Lung (tissue), 12 donors: ENCODE results near the gene CLEC1A. TPM values are rescaled to one million over a fixed set of nuclear protein-coding genes. Genes with fewer than 3 reads are reported as not detected.

Experiments
- ATAC-seq: fragments of 200-7000 bp; cut with Tn5 transposase; one replicate; pipeline ENCODE4 v1.9.1; 2020; ENCODE audit warnings: moderate number of reproducible peaks; ENCODE audit not compliant: insufficient read depth, low FRiP score
- DNase-seq, 3 donors: peaks; one replicate each; pipeline ENCODE4 v3.0.0-alpha.2; 2013 to 2017
- H3K27ac ChIP-seq, 2 donors: one replicate each; pipeline ENCODE4 v1.5.1; 2013; ENCODE audit warnings: mild to moderate bottlenecking in 2 of 2, moderate library complexity in 2 of 2, control low read depth in 1 of 2, inconsistent platforms in 1 of 2, low read depth in 1 of 2, low read length in 1 of 2
- H3K27me3 ChIP-seq, 3 donors: one replicate each; pipeline ENCODE4 v1.5.1; 2013; ENCODE audit warnings: low read length in 2 of 3; ENCODE audit not compliant: control insufficient read depth in 3 of 3, insufficient read depth in 3 of 3
- H3K36me3 ChIP-seq, 4 donors: one replicate each; pipeline ENCODE4 v1.5.1; 2013; ENCODE audit warnings: low read length in 4 of 4, mild to moderate bottlenecking in 1 of 4, moderate library complexity in 1 of 4; ENCODE audit not compliant: control insufficient read depth in 4 of 4, insufficient read depth in 4 of 4
- H3K4me1 ChIP-seq, 5 donors: one replicate each; pipeline ENCODE4 v1.5.1; 2013; ENCODE audit warnings: low read length in 5 of 5, mild to moderate bottlenecking in 2 of 5, moderate library complexity in 1 of 5; ENCODE audit not compliant: control insufficient read depth in 5 of 5, insufficient read depth in 5 of 5
- H3K4me3 ChIP-seq: one replicate; pipeline ENCODE4 v1.5.1; 2013; ENCODE audit warnings: mild to moderate bottlenecking, control low read depth, moderate library complexity
- H3K9ac ChIP-seq, 2 donors: one replicate each; pipeline ENCODE4 v1.5.1; 2013; ENCODE audit warnings: low read length in 2 of 2, control low read depth in 1 of 2; ENCODE audit not compliant: insufficient read depth in 1 of 2
- H3K9me3 ChIP-seq, 4 donors: one replicate each; pipeline ENCODE4 v1.5.1; 2013; ENCODE audit warnings: low read length in 3 of 4, mild to moderate bottlenecking in 1 of 4, moderate library complexity in 1 of 4; ENCODE audit not compliant: control insufficient read depth in 4 of 4, insufficient read depth in 3 of 4
- CTCF ChIP-seq: IDR thresholded peaks from 2 replicates; pipeline ENCODE4 v1.5.1; 2012; ENCODE audit warnings: mild to moderate bottlenecking; ENCODE audit errors: control extremely low read depth, extremely low read depth
- WGBS, 2 donors: extraction: QIAGEN DNeasy Blood & Tissue Kit; methylation state at CpG; one replicate each; pipeline ENCODE4 v1.1.7; 2013; 5-methylcytosine and 5-hydroxymethylcytosine counted together
- polyA plus RNA-seq, 2 donors: library from polyadenylated mRNA; stranded (reverse); fragments of 200-250 nt; gene quantifications; one replicate each; pipeline ENCODE4 v1.2.1, GENCODE V29; 2013
- total RNA-seq, 2 donors: library from RNA; depleted of rRNA in 1 of 2; stranded (reverse); fragments of >200 nt in 1 of 2; gene quantifications; one replicate each; pipeline ENCODE4 v1.2.1, GENCODE V29; 2014 to 2021
- donor health status: control.
- donor health status: control.
- donor health status: Bipolar disorder and iron deficiency.
- donor health status: healthy.
- donor health status: DM: yes; HTN: yes; CAD: no.

CLEC1A gene
- total and polyA plus RNA-seq, 4 donors = 6.8 to 18.7 (median 8.9) TPM

GRCh38 chr12:10128687-10129086 lies 29.9 kb upstream of the CLEC1A start:
- Histone ChIP-seq H3K9me3 (no peaks in the 10 kb centered on the region), H3K36me3 (no peaks in the 10 kb centered on the region), H3K4me1 (peaks cover 0 to 6% (median 0%) of the 10 kb centered on the region in 5 donors), H3K4me3 (no peak overlapping the region), H3K27me3 (no peaks in the 10 kb centered on the region), H3K9ac (no peak overlapping the region), H3K27ac (no peak overlapping the region)
- 36 to 58% methylated on average over 5 of the region's 5 CpGs for WGBS, 2 donors
- no peak for TF ChIP-seq CTCF
- DNase-seq = peak in 2 of 3 donors; percentile 20 to 37
- ATAC-seq = peak; percentile 42

- Histone ChIP-seq H3K9ac (no peak overlapping the region), H3K27me3 (no peaks in the 10 kb centered on the region), H3K36me3 (no peaks in the 10 kb centered on the region), H3K27ac (no peak overlapping the region), H3K9me3 (no peaks in the 10 kb centered on the region), H3K4me1 (peaks cover 0 to 3% (median 0%) of the 10 kb centered on the region in 5 donors), H3K4me3 (no peak overlapping the region)
- 45 to 71% methylated on average over 1 of the region's 1 CpG for WGBS, 2 donors
- DNase-seq = no peak
- no peak for TF ChIP-seq CTCF
- ATAC-seq = no peak
These were observed 27.6 kb upstream of the CLEC1A start for GRCh38 chr12:10126413-10126812.

GRCh38 chr12:10122689-10123088 lies 23.9 kb upstream of the CLEC1A start:
- Histone ChIP-seq H3K4me3 (no peak overlapping the region), H3K9me3 (no peaks in the 10 kb centered on the region), H3K27me3 (no peaks in the 10 kb centered on the region), H3K4me1 (no peaks in the 10 kb centered on the region), H3K9ac (no peak overlapping the region), H3K36me3 (no peaks in the 10 kb centered on the region), H3K27ac (no peak overlapping the region)
- DNase-seq = no peak
- no peak for ATAC-seq
- no peak for TF ChIP-seq CTCF
- WGBS, 2 donors = 85 to 95% methylated on average over 4 of the region's 4 CpGs

- Histone ChIP-seq H3K27me3 (no peaks in the 10 kb centered on the region), H3K36me3 (no peaks in the 10 kb centered on the region), H3K4me1 (no peaks in the 10 kb centered on the region), H3K4me3 (no peak overlapping the region), H3K9ac (no peak overlapping the region), H3K9me3 (no peaks in the 10 kb centered on the region), H3K27ac (no peak overlapping the region)
- ATAC-seq (no peak), DNase-seq (peak in 1 of 3 donors; percentile 36)
- TF ChIP-seq CTCF = no peak
- WGBS, 2 donors = 36 to 56% methylated on average over 7 of the region's 7 CpGs
These were observed 22.5 kb upstream of the CLEC1A start for GRCh38 chr12:10121278-10121677.
